ENCODE data around the gene DGCR6L. TPM values are rescaled to one million over a fixed set of nuclear protein-coding genes. Genes with fewer than 3 reads are reported as not detected.
A peak's percentile ranks its signal among the peaks of the same experiment; 100 is the strongest.

Gene DGCR6L
- total and polyA plus RNA-seq, 2 of the 4 experiments (the other 2 are of a cell fraction) = 65.4 to 80.4 TPM

DNA sequence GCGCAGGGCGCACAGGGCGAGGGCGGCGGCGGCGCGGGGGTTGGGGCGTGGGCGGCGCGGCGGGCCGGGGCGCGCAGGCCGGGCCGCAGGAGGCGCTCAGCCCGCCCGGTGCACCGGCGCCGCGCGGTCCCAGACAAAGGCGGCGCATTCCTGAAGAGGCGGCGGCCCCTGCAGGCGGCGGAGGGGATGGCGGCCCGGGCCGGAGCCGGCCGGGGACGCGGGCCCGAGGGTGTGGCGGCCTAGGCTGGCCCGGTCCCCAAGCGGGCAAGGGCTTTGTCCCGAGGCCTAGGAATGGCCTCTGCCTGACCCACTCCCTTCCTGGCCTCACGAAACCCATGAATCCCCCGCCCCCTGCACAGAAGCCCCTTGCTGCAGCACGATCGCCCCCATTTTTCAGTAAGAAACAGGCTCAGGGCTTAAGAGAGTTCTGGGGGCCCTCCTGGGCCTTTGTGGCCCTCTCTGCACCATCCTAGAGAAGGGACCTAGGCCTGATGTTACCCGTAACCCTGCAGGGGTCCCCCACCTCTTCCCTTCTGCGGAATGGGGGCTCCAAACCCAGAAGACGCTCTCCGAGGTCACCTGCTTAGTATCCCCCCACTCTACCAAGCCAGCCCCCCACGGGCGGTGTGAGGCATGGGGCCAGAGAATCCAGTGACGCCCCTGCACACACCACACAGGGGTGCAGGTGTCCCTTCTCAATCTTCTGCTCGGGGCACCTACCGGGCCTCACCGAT lies 51.4 kb downstream of the DGCR6L start, which contains the start of gene RTN4R:
TSS of gene RTN4R (minus strand) at position 40 of the 734 bp plus-strand sequence. CDS start 226 bp downstream, outside the sequence.
- Histone ChIP-seq H3K4me3 (ENCODE audit: insufficient read depth, low read depth, low read length) (peak within 1 kb of the TSS; percentile 20), H2AK5ac (ENCODE audit: low read depth, low read length) (no peak within 1 kb of the TSS), H4K20me1 (ENCODE audit: insufficient read depth, low read length) (no peaks in the 10 kb centered on the region; the same call in none of the 2 replicates), H3K14ac (replicated peaks; ENCODE audit: low read depth, low read length) (no peak within 1 kb of the TSS), H3K56ac (ENCODE audit: extremely low read depth, insufficient read depth, low read length) (no peak within 1 kb of the TSS), H3K23ac (ENCODE audit: low read depth, low read length) (no peak within 1 kb of the TSS), H3K36me3 (ENCODE audit: control insufficient read depth, insufficient read depth, low read length) (no peaks in the 10 kb centered on the region), H4K8ac (ENCODE audit: low read depth in 2 of 2, low read length in 2 of 2) (no peak within 1 kb of the TSS), H3K27ac (ENCODE audit: insufficient read depth, low read length) (no peak within 1 kb of the TSS), H4K91ac (ENCODE audit: insufficient read depth, low read depth, low read length) (no peak within 1 kb of the TSS), H3K4me2 (ENCODE audit: low read depth, low read length) (peak within 1 kb of the TSS; percentile 39), H3K27me3 (ENCODE audit: control insufficient read depth, insufficient read depth, low read length) (peaks cover 27% of the 10 kb centered on the region), H2AFZ (replicated peaks; ENCODE audit: low read length, poor library complexity) (peak within 1 kb of the TSS; percentile 72), H3K9me3 (ENCODE audit: control insufficient read depth, insufficient read depth, low read length) (no peaks in the 10 kb centered on the region), H3K9me1 (ENCODE audit: insufficient read depth, low read length) (no peaks in the 10 kb centered on the region), H2BK20ac (ENCODE audit: low read depth, low read length) (no peak within 1 kb of the TSS), H2BK120ac (ENCODE audit: low read depth, low read length) (no peak within 1 kb of the TSS), H3K4ac (ENCODE audit: low read depth, low read length) (no peak within 1 kb of the TSS), H3K79me1 (ENCODE audit: low read depth in 1 of 2, low read length in 2 of 2) (no peaks in the 10 kb centered on the region), H2BK15ac (ENCODE audit: low read depth, low read length) (no peak within 1 kb of the TSS), H2AK9ac (replicated peaks; ENCODE audit: low read depth, low read length, poor library complexity) (peak within 1 kb of the TSS; percentile 16), H3K18ac (ENCODE audit: low read depth, low read length) (no peak within 1 kb of the TSS), H3K4me1 (ENCODE audit: control insufficient read depth, insufficient read depth, low read length) (no peaks in the 10 kb centered on the region), H4K5ac (ENCODE audit: low read depth, low read length) (no peak within 1 kb of the TSS), H2BK5ac (ENCODE audit: low read depth, low read length, poor library complexity, severe bottlenecking) (no peak within 1 kb of the TSS), H3K9ac (ENCODE audit: low read depth, low read length) (no peak within 1 kb of the TSS)
- TF ChIP-seq MXI1 (IDR thresholded peaks at IDR 0.05; ENCODE audit: borderline replicate concordance, low read depth, low read length) = no peak
- TF ChIP-seq, protein P1, sequence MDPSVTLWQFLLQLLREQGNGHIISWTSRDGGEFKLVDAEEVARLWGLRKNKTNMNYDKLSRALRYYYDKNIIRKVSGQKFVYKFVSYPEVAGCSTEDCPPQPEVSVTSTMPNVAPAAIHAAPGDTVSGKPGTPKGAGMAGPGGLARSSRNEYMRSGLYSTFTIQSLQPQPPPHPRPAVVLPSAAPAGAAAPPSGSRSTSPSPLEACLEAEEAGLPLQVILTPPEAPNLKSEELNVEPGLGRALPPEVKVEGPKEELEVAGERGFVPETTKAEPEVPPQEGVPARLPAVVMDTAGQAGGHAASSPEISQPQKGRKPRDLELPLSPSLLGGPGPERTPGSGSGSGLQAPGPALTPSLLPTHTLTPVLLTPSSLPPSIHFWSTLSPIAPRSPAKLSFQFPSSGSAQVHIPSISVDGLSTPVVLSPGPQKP (IDR thresholded peaks at IDR 0.05; ENCODE audit: borderline replicate concordance, low read depth, low read length) = no peak
- TF ChIP-seq, protein P2, sequence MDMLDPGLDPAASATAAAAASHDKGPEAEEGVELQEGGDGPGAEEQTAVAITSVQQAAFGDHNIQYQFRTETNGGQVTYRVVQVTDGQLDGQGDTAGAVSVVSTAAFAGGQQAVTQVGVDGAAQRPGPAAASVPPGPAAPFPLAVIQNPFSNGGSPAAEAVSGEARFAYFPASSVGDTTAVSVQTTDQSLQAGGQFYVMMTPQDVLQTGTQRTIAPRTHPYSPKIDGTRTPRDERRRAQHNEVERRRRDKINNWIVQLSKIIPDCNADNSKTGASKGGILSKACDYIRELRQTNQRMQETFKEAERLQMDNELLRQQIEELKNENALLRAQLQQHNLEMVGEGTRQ (IDR thresholded peaks at IDR 0.05; ENCODE audit: low read depth, low read length) = no peak
- TF ChIP-seq RAD21 (IDR thresholded peaks at IDR 0.05; ENCODE audit: low read length) = peak; percentile 84
- TF ChIP-seq, protein P3, sequence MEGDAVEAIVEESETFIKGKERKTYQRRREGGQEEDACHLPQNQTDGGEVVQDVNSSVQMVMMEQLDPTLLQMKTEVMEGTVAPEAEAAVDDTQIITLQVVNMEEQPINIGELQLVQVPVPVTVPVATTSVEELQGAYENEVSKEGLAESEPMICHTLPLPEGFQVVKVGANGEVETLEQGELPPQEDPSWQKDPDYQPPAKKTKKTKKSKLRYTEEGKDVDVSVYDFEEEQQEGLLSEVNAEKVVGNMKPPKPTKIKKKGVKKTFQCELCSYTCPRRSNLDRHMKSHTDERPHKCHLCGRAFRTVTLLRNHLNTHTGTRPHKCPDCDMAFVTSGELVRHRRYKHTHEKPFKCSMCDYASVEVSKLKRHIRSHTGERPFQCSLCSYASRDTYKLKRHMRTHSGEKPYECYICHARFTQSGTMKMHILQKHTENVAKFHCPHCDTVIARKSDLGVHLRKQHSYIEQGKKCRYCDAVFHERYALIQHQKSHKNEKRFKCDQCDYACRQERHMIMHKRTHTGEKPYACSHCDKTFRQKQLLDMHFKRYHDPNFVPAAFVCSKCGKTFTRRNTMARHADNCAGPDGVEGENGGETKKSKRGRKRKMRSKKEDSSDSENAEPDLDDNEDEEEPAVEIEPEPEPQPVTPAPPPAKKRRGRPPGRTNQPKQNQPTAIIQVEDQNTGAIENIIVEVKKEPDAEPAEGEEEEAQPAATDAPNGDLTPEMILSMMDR (conservative IDR thresholded peaks at IDR 0.05; ENCODE audit: low read depth, low read length) = peak; percentile 87
- TF ChIP-seq SMC3 (IDR thresholded peaks at IDR 0.05; ENCODE audit: low read depth, low read length) = peak; percentile 73
- TF ChIP-seq NFE2L2 (IDR thresholded peaks at IDR 0.05; ENCODE audit: low read depth, low read length) = no peak
- no peak for TF ChIP-seq FOS (IDR thresholded peaks at IDR 0.05; ENCODE audit: low read depth, low read length)
- ATAC-seq (ENCODE audit: low read depth) (peak; percentile 96), DNase-seq (peak; percentile 19)
- intact Hi-C loops (cut with micrococcal nuclease) = loop anchor here (2.0 to 5.0 kb wide), 2 partner anchors 91 to 112 kb away; no protein-coding TSS in a partner anchor
- WGBS, 2 experiments (ENCODE audit: extremely low coverage in 2 of 2, insufficient read length in 1 of 2) = 8% methylated on average over 34 of the region's 58 CpGs; no CpG with 5 or more reads in 1 of the 2 experiments
- ChIA-PET POLR2A (ENCODE audit: unreplicated experiment) (no interaction called here), CTCF (no interaction called here)
- in situ Hi-C loops (cut with MboI; ENCODE audit: low sequenced_read_pairs) = no loop called here
- no TSS peak for BruUV-seq (replicated peaks)
- dilution Hi-C loops (cut with HindIII; ENCODE audit: low sequenced_read_pairs, unreplicated experiment) = no loop called here
